Activated B cell treated with CpG ODN at 0.5 μM for 24 hours (primary cell): ENCODE data around the gene ZDHHC5. TPM values are rescaled to one million over a fixed set of nuclear protein-coding genes. Genes with fewer than 3 reads are reported as not detected.
"Not testable (repeated sequence)": the region's sequence is repeated elsewhere in the genome, so short reads cannot be mapped to it uniquely, and the experiment has no call there.

Source experiments
- ATAC-seq: fragments of 200-7000 bp; cut with Tn5 transposase; one replicate; pipeline ENCODE4 v1.10.0; 2021; ENCODE audit warnings: low read depth, mild to moderate bottlenecking, moderate library complexity
- CTCF ChIA-PET: fragments of 350-600 bp; sonication (Branson Sonifier 250); formaldehyde crosslinking; loops from one replicate; lab custom pipeline; 2021; ENCODE audit warnings: antibody characterized with exemption; lab: Charles Lee
- POLR2A ChIA-PET: fragments of 350-600 bp; sonication (Branson Sonifier 250); formaldehyde crosslinking; loops from one replicate; lab custom pipeline; 2021; ENCODE audit warnings: antibody characterized with exemption; lab: Charles Lee
- DNase-seq: peaks from one replicate; pipeline ENCODE4 v3.0.0; 2022
- H3K27ac Mint-ChIP-seq: one replicate; pipeline ENCODE4 v1.8.0; 2020; ENCODE audit warnings: mixed read lengths
- H3K27me3 Mint-ChIP-seq: one replicate; pipeline ENCODE4 v1.8.0; 2021; ENCODE audit warnings: mixed read lengths
- H3K36me3 Mint-ChIP-seq: one replicate; pipeline ENCODE4 v1.8.0; 2021; ENCODE audit warnings: low read depth, mixed read lengths
- H3K4me1 Mint-ChIP-seq: one replicate; pipeline ENCODE4 v1.8.0; 2021; ENCODE audit warnings: mixed read lengths
- H3K4me3 Mint-ChIP-seq: one replicate; pipeline ENCODE4 v1.8.0; 2020; ENCODE audit warnings: mild to moderate bottlenecking, mixed read lengths
- H3K9me3 Mint-ChIP-seq: one replicate; pipeline ENCODE4 v1.8.0; 2020; ENCODE audit warnings: mixed read lengths
- CTCF ChIP-seq: fragments of 200-600 bp; IDR thresholded peaks from one replicate; pipeline ENCODE4 v1.8.0; 2022; ENCODE audit warnings: antibody characterized with exemption, mild to moderate bottlenecking
- intact Hi-C: fragments of 100-400 bp; cut with micrococcal nuclease; formaldehyde crosslinking; loops from one replicate; pipeline ENCODE4 v1.15.1; 2024
- total RNA-seq: library from RNA; stranded (reverse); gene quantifications from 2 replicates; pipeline ENCODE4 v1.2.3, GENCODE V29; 2022

Gene ZDHHC5
- total RNA-seq, 1 donor from 2014 or later = 60.7 TPM

DNA sequence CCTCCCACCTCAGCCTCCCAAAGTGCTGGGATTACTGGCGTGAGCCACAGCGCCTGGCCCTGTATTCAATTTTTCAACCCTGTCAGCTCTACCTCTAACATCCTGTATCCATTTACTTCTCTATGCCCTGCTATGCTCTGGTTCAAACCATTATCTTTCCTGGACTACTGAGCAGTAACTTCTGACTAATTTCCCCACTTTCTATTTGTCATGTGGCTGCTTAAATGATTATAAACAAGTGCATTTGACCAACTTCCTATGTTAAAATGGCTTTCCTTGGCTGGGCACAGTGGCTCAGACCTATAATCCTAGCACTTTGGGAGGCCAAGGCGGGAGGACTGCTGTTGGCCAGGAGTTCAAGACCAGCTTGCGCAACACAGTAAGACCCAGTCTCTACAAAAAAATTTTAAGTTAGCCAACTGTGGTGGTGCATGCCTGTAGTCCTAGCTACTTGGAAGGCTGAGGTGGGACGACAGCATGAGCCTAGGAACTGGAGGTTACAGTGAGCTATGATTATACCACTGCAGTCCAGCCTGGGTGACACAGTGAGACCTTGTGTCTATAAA, 42.0 kb downstream of the ZDHHC5 start:
- no peak overlapping the region for H3K4me3 Mint-ChIP-seq
- DNase-seq (no peak), ATAC-seq (no peak)
- peaks cover 47% of the 10 kb centered on the region for H3K4me1 Mint-ChIP-seq
- H3K27ac Mint-ChIP-seq = no peak overlapping the region
- POLR2A ChIA-PET = interaction anchor here (0.6 kb wide), 1 partner anchor 92 kb away, joined by 3 read pairs; no protein-coding TSS in a partner anchor
- intact Hi-C loops = no loop called here
- TF ChIP-seq CTCF = no peak
- H3K36me3 Mint-ChIP-seq = peaks cover 36% of the 10 kb centered on the region
- CTCF ChIA-PET = interaction anchor here (4.1 kb wide), 1 partner anchor 91 kb away, joined by 26 read pairs; no protein-coding TSS in a partner anchor
- no peaks in the 10 kb centered on the region for H3K9me3 Mint-ChIP-seq
- H3K27me3 Mint-ChIP-seq = no peaks in the 10 kb centered on the region

DNA sequence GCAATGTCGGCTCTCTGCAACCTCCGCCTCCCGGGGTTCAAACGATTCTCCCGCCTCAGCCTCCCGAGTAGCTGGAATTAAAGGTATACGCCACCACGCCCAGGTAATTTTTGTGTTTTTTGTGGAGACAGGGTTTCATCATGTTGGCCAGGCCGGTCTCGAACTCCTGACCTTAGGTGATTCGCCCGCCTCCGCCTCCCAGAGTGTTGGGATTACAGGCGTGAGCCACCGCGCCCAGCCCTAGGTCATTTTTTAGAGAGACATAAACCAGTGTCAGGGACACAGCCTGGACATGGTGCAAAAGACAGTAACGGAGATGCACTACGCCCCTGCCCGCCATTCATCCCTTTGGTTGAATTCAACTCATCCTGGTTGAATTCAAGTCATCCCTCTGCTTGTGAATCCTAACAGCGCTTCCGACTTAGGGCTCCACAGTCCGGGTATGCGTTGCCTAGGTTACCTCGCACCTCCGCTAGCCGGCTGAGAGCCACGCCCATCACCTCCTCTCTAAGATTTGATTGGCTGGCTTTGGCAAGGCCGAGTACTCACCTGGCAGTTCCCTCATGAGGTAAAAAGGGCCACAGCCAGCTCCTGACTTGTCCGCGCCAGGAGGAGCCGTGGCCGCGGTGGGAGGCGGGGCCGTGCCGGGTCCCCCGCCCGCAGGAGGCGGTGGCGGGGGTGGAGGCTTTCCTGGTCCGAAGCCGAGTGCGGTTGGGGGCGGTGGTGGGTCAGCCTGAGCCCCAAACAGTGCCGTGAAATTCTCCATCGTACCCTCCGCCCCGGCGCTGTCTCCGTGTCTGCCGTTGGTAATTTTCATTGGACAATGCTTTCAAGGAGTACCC, 43.7 kb downstream of the ZDHHC5 start, which contains the start of gene MED19:
Gene MED19, minus strand, starts transcription at position 802 of the 842 bp plus-strand sequence. Its CDS starts 36 bp downstream, at position 766.
- ATAC-seq (peak; percentile 33), DNase-seq (peak; percentile 70)
- intact Hi-C loops = loop anchor here (1.0 to 2.0 kb wide), 9 partner anchors 30 to 867 kb away; partner anchors contain the start of genes CLP1, SELENOH, SSRP1 and TIMM10
- Mint-ChIP-seq H3K27ac (peak within 1 kb of the TSS; percentile 96), H3K4me1 (peaks cover 47% of the 10 kb centered on the region), H3K4me3 (peak within 1 kb of the TSS; percentile 98), H3K9me3 (no peaks in the 10 kb centered on the region), H3K27me3 (no peaks in the 10 kb centered on the region), H3K36me3 (peaks cover 24% of the 10 kb centered on the region)
- no peak for TF ChIP-seq CTCF
- ChIA-PET POLR2A (interaction anchor here (0.6 to 1.9 kb wide), 20 partner anchors 9 to 305 kb away, joined by 3 to 21 read pairs (median 4); partner anchors contain the start of genes CLP1, SELENOH, TIMM10 and ZDHHC5), CTCF (interaction anchor here (0.9 to 4.1 kb wide), 3 partner anchors 30 to 255 kb away, joined by 3 to 26 read pairs (median 5); partner anchors contain the start of gene SELENOH)

DNA sequence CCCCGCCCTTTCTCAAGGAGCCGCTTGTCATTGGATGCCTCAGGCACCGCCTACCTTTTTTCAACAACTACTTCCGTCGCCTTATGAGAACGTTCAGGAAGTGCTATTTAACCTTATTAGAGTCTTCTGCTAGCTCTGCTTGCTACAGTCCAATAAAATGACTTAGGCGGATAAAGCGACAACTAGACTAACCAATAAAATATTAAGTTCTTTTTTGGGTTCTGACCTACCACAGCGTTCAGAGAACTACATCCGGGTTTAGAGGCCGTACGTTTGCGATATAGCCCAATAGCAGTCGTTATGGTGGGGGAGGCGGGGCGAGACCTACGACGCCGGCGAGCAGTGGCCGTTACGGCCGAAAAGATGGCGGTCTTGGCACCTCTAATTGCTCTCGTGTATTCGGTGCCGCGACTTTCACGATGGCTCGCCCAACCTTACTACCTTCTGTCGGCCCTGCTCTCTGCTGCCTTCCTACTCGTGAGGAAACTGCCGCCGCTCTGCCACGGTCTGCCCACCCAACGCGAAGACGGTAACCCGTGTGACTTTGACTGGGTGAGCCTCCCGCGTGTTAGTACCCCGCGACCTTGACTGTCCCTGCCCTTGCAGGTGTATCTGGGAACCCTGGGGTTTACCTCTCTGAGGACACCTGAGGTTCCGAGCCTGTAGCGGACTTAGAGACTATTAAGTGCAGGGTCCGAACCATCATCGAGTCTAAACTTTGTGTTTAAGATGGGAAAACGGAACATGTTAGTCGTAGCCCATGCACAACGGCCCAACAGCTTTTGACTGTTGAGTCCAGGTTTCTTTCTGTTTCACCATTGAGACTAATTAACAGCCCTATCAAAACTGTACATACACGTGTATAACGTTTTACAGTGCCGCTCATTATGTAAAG, 44.6 kb downstream of the ZDHHC5 start, which contains the start of gene TMX2:
Gene TMX2, plus strand, starts transcription at position 338 of the 895 bp plus-strand sequence. Its CDS starts 26 bp downstream, at position 364.
- Mint-ChIP-seq H3K27me3 (no peaks in the 10 kb centered on the region), H3K36me3 (peaks cover 25% of the 10 kb centered on the region), H3K9me3 (no peaks in the 10 kb centered on the region), H3K4me1 (peaks cover 47% of the 10 kb centered on the region), H3K4me3 (peak within 1 kb of the TSS; percentile 98), H3K27ac (peak within 1 kb of the TSS; percentile 96)
- peak; percentile 75 for DNase-seq
- ChIA-PET POLR2A (interaction anchor here (0.6 to 1.9 kb wide), 21 partner anchors 10 to 306 kb away, joined by 3 to 21 read pairs (median 4); partner anchors contain the start of genes CLP1, SELENOH, TIMM10 and ZDHHC5), CTCF (interaction anchor here (0.9 to 4.1 kb wide), 3 partner anchors 29 to 255 kb away, joined by 3 to 26 read pairs (median 5); partner anchors contain the start of gene SELENOH)
- intact Hi-C loops = loop anchor here (1.0 to 2.0 kb wide), 9 partner anchors 29 to 866 kb away; partner anchors contain the start of genes CLP1, SELENOH, SSRP1 and TIMM10
- TF ChIP-seq CTCF = no peak
- peak; percentile 87 for ATAC-seq

DNA sequence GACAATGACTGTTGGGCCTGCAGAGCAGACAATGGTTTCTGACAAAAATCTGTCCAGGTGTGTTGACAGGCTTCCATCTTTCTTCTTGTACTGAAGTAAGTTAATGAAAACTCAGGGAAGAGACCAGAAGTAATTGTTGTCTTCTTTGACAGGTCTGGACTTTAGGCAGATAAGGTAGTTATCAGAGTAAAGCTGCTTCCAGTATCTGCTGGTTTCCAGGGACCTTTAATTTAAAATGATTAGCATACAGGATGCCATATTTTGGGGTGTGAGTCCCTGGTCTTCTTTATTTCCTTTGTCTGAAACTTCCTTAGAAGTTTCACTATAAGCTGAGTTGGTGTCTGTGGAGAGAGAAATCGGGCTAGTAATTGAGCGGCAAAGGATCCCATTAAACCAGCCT, 45.9 kb downstream of the ZDHHC5 start:
- Mint-ChIP-seq H3K4me3 (peak overlapping the region; percentile 98), H3K36me3 (peaks cover 27% of the 10 kb centered on the region), H3K27me3 (no peaks in the 10 kb centered on the region), H3K27ac (no peak overlapping the region), H3K9me3 (no peaks in the 10 kb centered on the region), H3K4me1 (peaks cover 41% of the 10 kb centered on the region)
- intact Hi-C loops = loop anchor here (2.0 kb wide), 1 partner anchor 379 kb away; the partner anchor contains the start of gene SSRP1
- no peak for ATAC-seq
- POLR2A ChIA-PET = interaction anchor here (1.0 to 1.2 kb wide), 2 partner anchors 19 to 28 kb away, joined by 3 to 7 read pairs; partner anchors contain the start of gene SELENOH
- DNase-seq = no peak
- CTCF ChIA-PET = interaction anchor here (1.1 to 1.6 kb wide), 2 partner anchors 81 to 87 kb away, joined by 3 to 13 read pairs; no protein-coding TSS in a partner anchor
- no peak for TF ChIP-seq CTCF

GRCh38 chr11:57716726-57717125, 48.8 kb downstream of the ZDHHC5 start:
- POLR2A ChIA-PET = not testable (repeated sequence)

More at GRCh38 chr11:57716726-57717125, 48.8 kb downstream of the ZDHHC5 start:
- Mint-ChIP-seq H3K4me1 (peaks cover 25% of the 10 kb centered on the region), H3K36me3 (peaks cover 33% of the 10 kb centered on the region)
- intact Hi-C loops, ATAC-seq, H3K4me3 Mint-ChIP-seq, H3K27ac Mint-ChIP-seq, H3K9me3 Mint-ChIP-seq, DNase-seq, CTCF ChIA-PET, H3K27me3 Mint-ChIP-seq: not testable (repeated sequence)
